B cell (primary cell): ENCODE measurements around the gene KLK15. TPM values are rescaled to one million over a fixed set of nuclear protein-coding genes. Genes with fewer than 3 reads are reported as not detected.

Experiments used
- ATAC-seq: fragments of 200-7000 bp; cut with Tn5 transposase; one replicate; pipeline ENCODE4 v1.10.0; 2021; ENCODE audit warnings: low read depth, mild to moderate bottlenecking, moderate number of reproducible peaks, moderate library complexity
- CTCF ChIA-PET: fragments of 350-600 bp; sonication (Branson Sonifier 250); formaldehyde crosslinking; loops from one replicate; lab custom pipeline; 2021; ENCODE audit warnings: antibody characterized with exemption, inconsistent platforms; lab: Charles Lee
- POLR2A ChIA-PET: fragments of 350-600 bp; sonication (Branson Sonifier 250); formaldehyde crosslinking; loops from one replicate; lab custom pipeline; 2021; ENCODE audit warnings: antibody characterized with exemption; lab: Charles Lee
- DNase-seq: peaks from one replicate; pipeline ENCODE4 v3.0.0; 2013
- H2AFZ ChIP-seq: 2 replicates; pipeline ENCODE4 v1.6.1; 2012; ENCODE audit warnings: mild to moderate bottlenecking, low read depth, low read length; ENCODE audit not compliant: insufficient read depth, poor library complexity, severe bottlenecking
- H3K27ac ChIP-seq, 2 donors: 1 replicate in 1 of 2; 2 replicates in 1 of 2; pipeline ENCODE4 v1.5.1; 2012 to 2013; ENCODE audit warnings: low read length in 2 of 2, mild to moderate bottlenecking in 2 of 2, moderate library complexity in 1 of 2
- H3K27me3 ChIP-seq, 4 experiments: fragments of 200-600 bp in 1 of 4; sonication (generic) in 1 of 4; replicated peaks in 1 of 4; 1 replicate in 2 of 4; 2 replicates in 2 of 4; pipeline versions ENCODE4 v1.6.1 to v1.7.0; 2013 to 2016; ENCODE audit warnings: low read length in 3 of 4, mild to moderate bottlenecking in 2 of 4, mixed read lengths in 1 of 4, moderate library complexity in 1 of 4; ENCODE audit not compliant: insufficient read depth in 4 of 4, control insufficient read depth in 3 of 4; ENCODE audit errors: control extremely low read depth in 1 of 4
- H3K36me3 ChIP-seq, 2 experiments: replicated peaks in 1 of 2; 1 replicate in 1 of 2; 2 replicates in 1 of 2; pipeline versions ENCODE4 v1.6.1 to v1.7.1; 2013; ENCODE audit warnings: low read length in 1 of 2; ENCODE audit not compliant: insufficient read depth in 2 of 2, control insufficient read depth in 1 of 2; ENCODE audit errors: control extremely low read depth in 1 of 2, extremely low read depth in 1 of 2
- H3K4me1 ChIP-seq, 2 donors: fragments of 200-600 bp in 1 of 2; sonication (generic) in 1 of 2; 1 replicate in 1 of 2; 2 replicates in 1 of 2; pipeline versions ENCODE4 v1.5.1 to v1.6.1; 2013 to 2017; ENCODE audit warnings: low read length in 2 of 2; ENCODE audit not compliant: control insufficient read depth in 2 of 2, insufficient read depth in 2 of 2
- H3K4me2 ChIP-seq: replicated peaks from 2 replicates; pipeline ENCODE3; 2012; ENCODE audit warnings: mild to moderate bottlenecking, low read depth, low read length; ENCODE audit not compliant: poor library complexity, severe bottlenecking
- H3K4me3 ChIP-seq, 5 experiments: fragments of 200-600 bp in 1 of 5; sonication (generic) in 1 of 5; 1 replicate in 3 of 5; 2 replicates in 2 of 5; pipeline versions ENCODE4 v1.5.1 to v1.7.0; 2011 to 2016; ENCODE audit warnings: low read length in 4 of 5, mild to moderate bottlenecking in 4 of 5, low read depth in 2 of 5, control low read depth in 1 of 5, moderate library complexity in 1 of 5; ENCODE audit not compliant: insufficient read depth in 1 of 5; ENCODE audit errors: control extremely low read depth in 1 of 5, extremely low read depth in 1 of 5
- H3K79me2 ChIP-seq: fragments of 200-600 bp; sonication (generic); one replicate; pipeline ENCODE4 v1.6.0; 2016; ENCODE audit warnings: low read length; ENCODE audit not compliant: control insufficient read depth, insufficient read depth
- H3K9ac ChIP-seq: fragments of 200-600 bp; sonication (generic); 2 replicates; pipeline ENCODE4 v1.6.1; 2017; ENCODE audit warnings: mild to moderate bottlenecking, low read length, moderate library complexity
- H3K9me3 ChIP-seq, 3 donors: one replicate each; pipeline versions ENCODE4 v1.6.1 to v1.7.1; 2013; ENCODE audit warnings: low read length in 2 of 3; ENCODE audit not compliant: control insufficient read depth in 2 of 3, insufficient read depth in 1 of 3; ENCODE audit errors: control extremely low read depth in 1 of 3
- H4K20me1 ChIP-seq: 2 replicates; pipeline ENCODE4 v1.6.0; 2012; ENCODE audit warnings: mild to moderate bottlenecking, low read length; ENCODE audit not compliant: insufficient read depth, control insufficient read depth, poor library complexity, severe bottlenecking
- H3K27ac Mint-ChIP-seq: one replicate; pipeline ENCODE4 v1.8.0; 2021; ENCODE audit warnings: mixed read lengths
- H3K27me3 Mint-ChIP-seq: one replicate; pipeline ENCODE4 v1.8.0; 2021; ENCODE audit warnings: mixed read lengths
- H3K4me1 Mint-ChIP-seq: one replicate; pipeline ENCODE4 v1.8.0; 2021; ENCODE audit warnings: mixed read lengths
- H3K4me3 Mint-ChIP-seq: one replicate; pipeline ENCODE4 v1.8.0; 2021; ENCODE audit warnings: mixed read lengths
- H3K9me3 Mint-ChIP-seq: one replicate; pipeline ENCODE4 v1.8.0; 2022; ENCODE audit warnings: mixed read lengths; ENCODE audit not compliant: insufficient read depth
- CTCF ChIP-seq: fragments of 200-600 bp; IDR thresholded peaks from one replicate; pipeline ENCODE4 v1.8.0; 2022; ENCODE audit warnings: antibody characterized with exemption, mild to moderate bottlenecking
- EZH2 ChIP-seq: IDR thresholded peaks from 2 replicates; pipeline ENCODE4 v1.6.1; 2012; ENCODE audit warnings: borderline replicate concordance, low read depth, mild to moderate bottlenecking, moderate library complexity, low read length; ENCODE audit not compliant: insufficient read depth, poor library complexity, severe bottlenecking
- WGBS: methylation state at CpG from one replicate; pipeline ENCODE4 v1.1.5; 2013; ENCODE audit warnings: missing lambda C conversion rate; ENCODE audit not compliant: insufficient coverage; 5-methylcytosine and 5-hydroxymethylcytosine counted together
- intact Hi-C: fragments of 100-400 bp; cut with micrococcal nuclease; formaldehyde crosslinking; loops from one replicate; pipeline ENCODE4 v1.10.0; 2022
- polyA plus RNA-seq: library from polyadenylated mRNA; depleted of rRNA; stranded (reverse); fragments of >200 nt; gene quantifications from 2 replicates; pipeline ENCODE4 v1.2.3, GENCODE V29; 2012
- total RNA-seq, 2 donors: library from RNA; stranded (reverse); fragments of 120-200 nt in 1 of 2; gene quantifications; 1 replicate in 1 of 2; 2 replicates in 1 of 2; pipeline versions ENCODE4 v1.2.3 to v1.2.4, GENCODE V29; 2013 to 2022

KLK15 gene
- total and polyA plus RNA-seq, 2 donors (not counting 1 experiment from before 2014, with no cell fraction given): 0.07 TPM; not detected in 1

DNA sequence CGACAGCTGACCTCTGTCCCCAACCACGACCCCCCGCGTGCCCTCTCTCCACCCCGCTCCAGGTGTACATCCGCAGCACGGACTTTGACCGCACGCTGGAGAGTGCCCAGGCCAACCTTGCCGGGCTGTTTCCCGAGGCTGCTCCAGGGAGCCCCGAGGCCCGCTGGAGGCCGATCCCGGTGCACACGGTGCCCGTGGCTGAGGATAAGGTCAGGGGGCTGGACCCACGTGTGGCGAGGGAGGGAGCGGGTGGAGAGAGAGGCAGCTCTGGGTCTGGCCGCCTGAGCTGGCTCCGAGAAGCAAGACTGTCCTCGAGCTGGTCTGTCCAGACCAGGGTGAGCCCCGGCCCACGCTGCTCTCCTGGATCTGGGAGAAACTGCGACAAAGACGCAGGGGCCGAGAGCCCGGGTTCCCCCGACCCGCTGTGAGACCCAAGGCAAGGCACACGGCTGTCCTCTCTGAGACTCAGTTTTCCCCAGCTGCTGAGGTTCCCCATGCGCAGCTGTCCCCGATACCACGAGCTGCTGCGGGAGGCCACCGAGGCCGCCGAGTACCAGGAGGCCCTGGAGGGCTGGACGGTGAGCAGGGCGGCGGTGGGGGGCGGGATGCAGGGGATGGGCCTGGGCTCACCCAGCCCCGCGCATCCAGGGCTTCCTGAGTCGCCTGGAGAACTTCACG is 41.6 kb downstream of the KLK15 start:
- Histone ChIP-seq H3K4me2 (no peak overlapping the region), H3K27ac (no peak overlapping the region), H3K9me3 (no peaks in the 10 kb centered on the region), H3K4me3 (no peak overlapping the region), H3K79me2 (no peaks in the 10 kb centered on the region), H3K9ac (no peak overlapping the region), H2AFZ (no peak overlapping the region), H3K27me3 (no peaks in the 10 kb centered on the region), H4K20me1 (no peaks in the 10 kb centered on the region), H3K36me3 (peaks cover 0 to 5% of the 10 kb centered on the region in 2 experiments), H3K4me1 (peaks cover 4 to 6% of the 10 kb centered on the region in 2 donors)
- TF ChIP-seq EZH2: no peak
- no peak for TF ChIP-seq CTCF
- peaks cover 10% of the 10 kb centered on the region for H3K4me1 Mint-ChIP-seq
- CTCF ChIA-PET: interaction anchor here (2.1 to 5.1 kb wide), 2 partner anchors 8 to 131 kb away, joined by 8 to 29 read pairs; no protein-coding TSS in a partner anchor
- intact Hi-C loops: no loop called here
- H3K27ac Mint-ChIP-seq: no peak overlapping the region
- WGBS: 93% methylated on average over 47 of the region's 47 CpGs
- DNase-seq (no peak), ATAC-seq (no peak)
- POLR2A ChIA-PET: interaction anchor here (0.6 to 1.0 kb wide), 3 partner anchors 12 to 440 kb away, joined by 3 read pairs; no protein-coding TSS in a partner anchor
- peaks cover 5% of the 10 kb centered on the region for H3K27me3 Mint-ChIP-seq
- no peak overlapping the region for H3K4me3 Mint-ChIP-seq
- no peaks in the 10 kb centered on the region for H3K9me3 Mint-ChIP-seq

DNA sequence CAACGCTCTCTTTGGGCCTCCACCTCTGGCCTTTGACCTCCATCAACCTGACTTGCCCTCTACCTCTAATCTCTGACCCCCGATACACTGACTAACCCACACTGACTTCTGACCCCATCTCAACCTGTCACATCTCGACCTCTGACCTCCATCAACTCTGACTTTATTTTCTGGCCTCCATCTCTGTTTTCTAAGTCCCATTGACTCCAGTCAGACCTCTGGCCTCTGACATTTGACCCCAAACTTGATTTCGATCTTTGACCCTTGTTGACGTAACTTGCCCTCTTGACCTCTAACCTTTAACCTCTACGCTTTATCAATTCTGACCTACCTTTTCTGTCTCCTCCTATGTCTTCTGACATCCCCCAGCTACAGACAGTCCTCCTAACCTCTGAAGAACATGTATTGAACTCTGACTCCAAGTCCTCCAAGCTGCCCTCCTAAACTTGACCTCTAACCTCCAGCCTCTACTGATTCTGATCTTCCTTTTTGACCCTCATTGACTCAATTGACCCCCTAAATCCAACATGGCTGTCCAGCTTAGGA is 42.4 kb downstream of the KLK15 start:
- 95% methylated on average over 6 of the region's 6 CpGs for WGBS
- intact Hi-C loops: no loop called here
- no peak overlapping the region for H2AFZ ChIP-seq
- no peak for DNase-seq
- ChIA-PET POLR2A (no interaction called here), CTCF (no interaction called here)
- no peaks in the 10 kb centered on the region for H3K9me3 ChIP-seq
- H3K27ac ChIP-seq: no peak overlapping the region
- TF ChIP-seq CTCF (no peak), EZH2 (no peak)
- H3K4me3 Mint-ChIP-seq: no peak overlapping the region
- no peaks in the 10 kb centered on the region for H3K79me2 ChIP-seq
- peaks cover 4 to 6% of the 10 kb centered on the region in 2 donors for H3K4me1 ChIP-seq
- ATAC-seq: no peak
- H3K4me1 Mint-ChIP-seq: peaks cover 10% of the 10 kb centered on the region
- no peak overlapping the region for H3K27ac Mint-ChIP-seq
- no peak overlapping the region for H3K4me2 ChIP-seq
- H3K4me3 ChIP-seq: no peak overlapping the region
- no peaks in the 10 kb centered on the region for H3K27me3 ChIP-seq
- peaks cover 5% of the 10 kb centered on the region for H3K27me3 Mint-ChIP-seq
- H3K9ac ChIP-seq: no peak overlapping the region
- H3K9me3 Mint-ChIP-seq: no peaks in the 10 kb centered on the region
- H3K36me3 ChIP-seq: peaks cover 0 to 3% of the 10 kb centered on the region in 2 experiments
- no peaks in the 10 kb centered on the region for H4K20me1 ChIP-seq
